ENCODE results near the gene SPATA2L.

Gene SPATA2L

GRCh38 chr16:89697616-89698331 lies 3.7 kb downstream of the SPATA2L start:
- TF ChIP-seq, protein P1, sequence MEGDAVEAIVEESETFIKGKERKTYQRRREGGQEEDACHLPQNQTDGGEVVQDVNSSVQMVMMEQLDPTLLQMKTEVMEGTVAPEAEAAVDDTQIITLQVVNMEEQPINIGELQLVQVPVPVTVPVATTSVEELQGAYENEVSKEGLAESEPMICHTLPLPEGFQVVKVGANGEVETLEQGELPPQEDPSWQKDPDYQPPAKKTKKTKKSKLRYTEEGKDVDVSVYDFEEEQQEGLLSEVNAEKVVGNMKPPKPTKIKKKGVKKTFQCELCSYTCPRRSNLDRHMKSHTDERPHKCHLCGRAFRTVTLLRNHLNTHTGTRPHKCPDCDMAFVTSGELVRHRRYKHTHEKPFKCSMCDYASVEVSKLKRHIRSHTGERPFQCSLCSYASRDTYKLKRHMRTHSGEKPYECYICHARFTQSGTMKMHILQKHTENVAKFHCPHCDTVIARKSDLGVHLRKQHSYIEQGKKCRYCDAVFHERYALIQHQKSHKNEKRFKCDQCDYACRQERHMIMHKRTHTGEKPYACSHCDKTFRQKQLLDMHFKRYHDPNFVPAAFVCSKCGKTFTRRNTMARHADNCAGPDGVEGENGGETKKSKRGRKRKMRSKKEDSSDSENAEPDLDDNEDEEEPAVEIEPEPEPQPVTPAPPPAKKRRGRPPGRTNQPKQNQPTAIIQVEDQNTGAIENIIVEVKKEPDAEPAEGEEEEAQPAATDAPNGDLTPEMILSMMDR (IDR thresholded peaks at IDR 0.05) = no peak

DNA sequence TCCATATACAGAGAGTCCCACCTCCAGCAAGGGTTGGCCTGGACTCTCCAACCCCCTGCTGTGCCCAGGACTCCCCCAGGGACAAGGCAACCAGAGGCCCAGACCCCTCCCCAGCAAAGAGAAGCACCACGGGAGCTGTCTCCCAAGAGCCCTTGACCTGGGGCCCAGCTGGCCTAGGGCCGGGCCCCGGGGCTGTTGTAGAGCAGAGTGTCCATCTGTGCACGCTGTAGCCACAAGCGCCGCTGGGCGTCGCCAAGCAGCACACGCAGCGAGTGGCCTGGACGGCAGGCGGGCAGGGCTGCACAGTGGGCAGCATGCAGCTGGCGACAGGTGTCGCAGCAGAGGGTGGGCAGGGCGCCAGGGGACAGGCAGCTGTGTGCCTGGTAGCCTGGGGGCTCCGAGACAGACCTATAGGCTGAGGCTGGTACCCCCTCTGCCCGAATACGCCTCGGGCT lies 4.3 kb downstream of the SPATA2L start:
- TF ChIP-seq, protein P1 (IDR thresholded peaks at IDR 0.05) = no peak

GRCh38 chr16:89696670-89697128 lies 4.8 kb downstream of the SPATA2L start:
- TF ChIP-seq, protein P1 (IDR thresholded peaks at IDR 0.05) = no peak

- TF ChIP-seq, protein P1 (IDR thresholded peaks at IDR 0.05) = no peak
Observed at GRCh38 chr16:89695875-89696669, 5.4 kb downstream of the SPATA2L start.

DNA sequence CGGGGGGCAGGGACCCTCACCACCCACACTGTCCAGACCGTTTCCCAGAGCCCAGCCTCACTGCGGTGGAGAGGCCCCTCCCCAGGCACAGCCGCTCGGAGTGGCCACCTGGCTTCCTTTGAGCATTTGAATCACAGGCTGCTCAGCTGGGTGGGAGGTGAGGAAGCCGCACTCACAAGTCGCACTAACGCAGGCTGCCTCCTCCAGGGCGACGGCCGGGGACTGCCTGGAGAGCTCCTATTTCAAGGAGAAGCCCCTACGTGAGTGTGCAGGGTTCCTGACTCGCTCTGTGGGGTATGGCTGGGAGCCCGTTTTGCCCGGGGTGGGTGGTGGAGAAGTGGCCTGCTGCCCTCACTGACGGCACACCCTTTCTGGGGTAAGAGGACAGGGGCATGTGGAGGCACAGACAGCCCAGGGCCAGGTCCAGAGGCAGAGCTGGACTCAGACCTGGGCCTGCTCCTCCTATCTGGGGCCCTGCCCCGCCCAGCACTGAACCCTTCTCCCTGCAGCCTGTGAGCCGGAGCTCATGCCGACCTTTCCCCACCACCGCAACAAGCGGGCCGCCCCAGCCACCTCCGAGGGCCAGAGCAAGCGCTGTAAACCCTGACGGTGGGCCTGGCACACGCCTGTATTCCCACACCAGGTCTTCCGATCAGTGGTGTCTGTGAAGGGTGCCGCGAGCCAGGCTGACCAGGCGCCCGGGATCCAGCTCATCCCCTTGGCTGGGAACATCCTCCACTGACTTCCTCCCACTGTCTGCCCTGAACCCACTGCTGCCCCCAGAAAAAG lies 6.2 kb downstream of the SPATA2L start:
- TF ChIP-seq, protein P1 (IDR thresholded peaks at IDR 0.05) = no peak

GRCh38 chr16:89693931-89694783 lies 7.3 kb downstream of the SPATA2L start:
- TF ChIP-seq, protein P1 (IDR thresholded peaks at IDR 0.05) = no peak

All from LNCAP (cell line).